HEK293 (cell line): Measurements from ENCODE around the gene GPX8.

Experiments used
- GFI1B ChIP-seq: fragments of 450-650 bp; formaldehyde crosslinking; IDR thresholded peaks from 2 replicates; pipeline ENCODE4 v1.5.1; 2016; ENCODE audit warnings: missing biosample characterization, missing genetic modification characterization
- GLIS1 ChIP-seq: fragments of 450-650 bp; formaldehyde crosslinking; IDR thresholded peaks from 2 replicates; pipeline ENCODE4 v1.5.1; 2016; ENCODE audit warnings: missing biosample characterization, missing genetic modification characterization
- GLIS2 ChIP-seq: fragments of 450-650 bp; formaldehyde crosslinking; IDR thresholded peaks from 2 replicates; pipeline ENCODE4 v1.5.1; 2016; ENCODE audit warnings: missing biosample characterization, missing genetic modification characterization
- KLF10 ChIP-seq: fragments of 450-650 bp; IDR thresholded peaks from 2 replicates; pipeline ENCODE4 v1.5.1; 2018; ENCODE audit warnings: missing biosample characterization, mild to moderate bottlenecking, missing genetic modification characterization
- KLF9 ChIP-seq: fragments of 450-650 bp; formaldehyde crosslinking; IDR thresholded peaks from 2 replicates; pipeline ENCODE4 v1.5.1; 2016; ENCODE audit warnings: missing biosample characterization, missing genetic modification characterization, low read depth
- MZF1 ChIP-seq: fragments of 450-650 bp; formaldehyde crosslinking; IDR thresholded peaks from 2 replicates; pipeline ENCODE4 v1.5.1; 2017; ENCODE audit warnings: missing biosample characterization, missing genetic modification characterization, borderline replicate concordance
- OVOL3 ChIP-seq: fragments of 450-650 bp; formaldehyde crosslinking; IDR thresholded peaks from 2 replicates; pipeline ENCODE4 v1.5.1; 2016; ENCODE audit warnings: missing biosample characterization, missing genetic modification characterization
- ZBTB7A ChIP-seq: fragments of 450-650 bp; formaldehyde crosslinking; IDR thresholded peaks from 2 replicates; pipeline ENCODE4 v1.5.1; 2016; ENCODE audit warnings: low read depth, missing biosample characterization, missing genetic modification characterization
- ZNF10 ChIP-seq: fragments of 450-650 bp; formaldehyde crosslinking; IDR thresholded peaks from 2 replicates; pipeline ENCODE4 v1.5.1; 2017; ENCODE audit warnings: missing biosample characterization, missing genetic modification characterization
- ZNF138 ChIP-seq: fragments of 450-650 bp; formaldehyde crosslinking; IDR thresholded peaks from 2 replicates; pipeline ENCODE4 v1.5.1; 2016; ENCODE audit warnings: missing biosample characterization, missing genetic modification characterization, borderline replicate concordance
- ZNF157 ChIP-seq: fragments of 450-650 bp; formaldehyde crosslinking; IDR thresholded peaks from 2 replicates; pipeline ENCODE4 v1.5.1; 2016; ENCODE audit warnings: missing biosample characterization, missing genetic modification characterization
- ZNF16 ChIP-seq: fragments of 450-650 bp; formaldehyde crosslinking; IDR thresholded peaks from 2 replicates; pipeline ENCODE4 v1.5.1; 2016; ENCODE audit warnings: low read depth, missing biosample characterization, missing genetic modification characterization
- ZNF184 ChIP-seq: fragments of 450-650 bp; IDR thresholded peaks from 2 replicates; pipeline ENCODE4 v1.5.1; 2018; ENCODE audit warnings: missing biosample characterization, mild to moderate bottlenecking, missing genetic modification characterization
- ZNF23 ChIP-seq: fragments of 450-650 bp; formaldehyde crosslinking; IDR thresholded peaks from 2 replicates; pipeline ENCODE4 v1.5.1; 2016; ENCODE audit warnings: missing biosample characterization, missing genetic modification characterization, borderline replicate concordance
- ZNF248 ChIP-seq: fragments of 450-650 bp; formaldehyde crosslinking; IDR thresholded peaks from 2 replicates; pipeline ENCODE4 v1.5.1; 2017; ENCODE audit warnings: missing biosample characterization, missing genetic modification characterization
- ZNF366 ChIP-seq: fragments of 450-650 bp; formaldehyde crosslinking; conservative IDR thresholded peaks from 2 replicates; pipeline ENCODE4 v1.5.1; 2016; ENCODE audit warnings: missing biosample characterization, missing genetic modification characterization
- ZNF404 ChIP-seq: fragments of 450-650 bp; formaldehyde crosslinking; IDR thresholded peaks from 2 replicates; pipeline ENCODE4 v1.5.1; 2017; ENCODE audit warnings: missing biosample characterization, missing genetic modification characterization
- ZNF521 ChIP-seq: fragments of 450-650 bp; formaldehyde crosslinking; IDR thresholded peaks from 2 replicates; pipeline ENCODE4 v1.5.1; 2017; ENCODE audit warnings: missing biosample characterization, mild to moderate bottlenecking, missing genetic modification characterization
- ZNF529 ChIP-seq: fragments of 450-650 bp; formaldehyde crosslinking; IDR thresholded peaks from 2 replicates; pipeline ENCODE4 v1.5.1; 2017; ENCODE audit warnings: missing genetic modification characterization, missing biosample characterization; ENCODE audit not compliant: insufficient replicate concordance
- ZNF629 ChIP-seq: fragments of 450-650 bp; formaldehyde crosslinking; IDR thresholded peaks from 2 replicates; pipeline ENCODE4 v1.5.1; 2017; ENCODE audit warnings: missing biosample characterization, missing genetic modification characterization
- ZNF660 ChIP-seq: fragments of 450-650 bp; IDR thresholded peaks from 2 replicates; pipeline ENCODE4 v1.5.1; 2018; ENCODE audit warnings: missing biosample characterization, mild to moderate bottlenecking, missing genetic modification characterization
- ZNF701 ChIP-seq: fragments of 450-650 bp; formaldehyde crosslinking; IDR thresholded peaks from 2 replicates; pipeline ENCODE4 v1.5.1; 2016; ENCODE audit warnings: missing biosample characterization, missing genetic modification characterization
- ZNF747 ChIP-seq: fragments of 450-650 bp; formaldehyde crosslinking; IDR thresholded peaks from 2 replicates; pipeline ENCODE4 v1.5.1; 2016; ENCODE audit warnings: missing biosample characterization, missing genetic modification characterization
- ZNF776 ChIP-seq: fragments of 450-650 bp; formaldehyde crosslinking; IDR thresholded peaks from 2 replicates; pipeline ENCODE4 v1.5.0; 2017; ENCODE audit warnings: missing biosample characterization, missing genetic modification characterization, borderline replicate concordance
- ZNF777 ChIP-seq: fragments of 450-650 bp; formaldehyde crosslinking; IDR thresholded peaks from 2 replicates; pipeline ENCODE4 v1.5.1; 2017; ENCODE audit warnings: missing biosample characterization, missing genetic modification characterization, borderline replicate concordance
- ZNF837 ChIP-seq: fragments of 450-650 bp; formaldehyde crosslinking; IDR thresholded peaks from 2 replicates; pipeline ENCODE4 v1.5.1; 2016; ENCODE audit warnings: missing biosample characterization, missing genetic modification characterization
- TF ChIP-seq, protein P1 (sequence below): fragments of 450-650 bp; formaldehyde crosslinking; IDR thresholded peaks from 2 replicates; pipeline ENCODE4 v1.5.1; 2017; ENCODE audit warnings: missing biosample characterization, missing genetic modification characterization
- TF ChIP-seq, protein P2 (sequence below): fragments of 450-650 bp; formaldehyde crosslinking; IDR thresholded peaks from 2 replicates; pipeline ENCODE4 v1.5.1; 2016; ENCODE audit warnings: missing biosample characterization, missing genetic modification characterization
- TF ChIP-seq, protein P3 (sequence below): fragments of 450-650 bp; formaldehyde crosslinking; IDR thresholded peaks from 2 replicates; pipeline ENCODE4 v1.5.1; 2016; ENCODE audit warnings: missing biosample characterization, missing genetic modification characterization
- TF ChIP-seq, protein P4 (sequence below): fragments of 450-650 bp; IDR thresholded peaks from 2 replicates; pipeline ENCODE4 v1.5.1; 2018; ENCODE audit warnings: missing biosample characterization, missing genetic modification characterization
- TF ChIP-seq, protein P5 (sequence below): fragments of 450-650 bp; formaldehyde crosslinking; IDR thresholded peaks from 2 replicates; pipeline ENCODE4 v1.5.1; 2016; ENCODE audit warnings: missing biosample characterization, missing genetic modification characterization, borderline replicate concordance

The GPX8 gene

DNA sequence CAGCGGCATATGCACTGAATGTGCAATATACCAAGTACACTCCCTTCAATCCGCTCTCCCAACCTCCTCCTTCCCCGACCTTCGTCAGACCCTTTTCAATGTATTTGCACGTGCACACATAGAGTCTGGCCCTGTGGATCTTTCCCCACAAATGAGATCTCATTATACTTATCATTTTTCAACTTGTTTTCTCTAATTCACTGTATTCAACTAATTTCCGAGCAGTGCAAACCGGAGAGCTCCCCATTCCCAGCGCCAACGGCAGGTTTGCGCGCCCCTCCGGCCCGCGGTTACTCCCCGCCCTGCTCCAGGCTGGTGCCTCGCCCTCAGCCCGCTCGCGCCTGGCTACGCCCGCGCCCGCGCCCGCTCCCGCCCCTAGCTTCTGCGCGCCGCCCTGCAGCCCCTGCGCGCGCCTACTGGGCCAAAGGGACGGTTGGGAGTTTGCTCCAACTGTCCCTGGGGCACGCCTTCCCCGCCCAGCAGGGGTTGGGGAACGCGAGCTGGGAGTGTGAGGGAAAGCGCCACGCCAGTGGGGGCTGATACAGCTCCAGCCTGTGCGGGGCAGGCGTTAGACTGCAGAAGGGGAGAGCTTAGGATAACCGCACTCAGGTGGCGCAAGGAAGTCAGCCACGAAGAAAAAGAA, 16.3 kb downstream of the GPX8 start (continued):
- TF ChIP-seq, protein P1, sequence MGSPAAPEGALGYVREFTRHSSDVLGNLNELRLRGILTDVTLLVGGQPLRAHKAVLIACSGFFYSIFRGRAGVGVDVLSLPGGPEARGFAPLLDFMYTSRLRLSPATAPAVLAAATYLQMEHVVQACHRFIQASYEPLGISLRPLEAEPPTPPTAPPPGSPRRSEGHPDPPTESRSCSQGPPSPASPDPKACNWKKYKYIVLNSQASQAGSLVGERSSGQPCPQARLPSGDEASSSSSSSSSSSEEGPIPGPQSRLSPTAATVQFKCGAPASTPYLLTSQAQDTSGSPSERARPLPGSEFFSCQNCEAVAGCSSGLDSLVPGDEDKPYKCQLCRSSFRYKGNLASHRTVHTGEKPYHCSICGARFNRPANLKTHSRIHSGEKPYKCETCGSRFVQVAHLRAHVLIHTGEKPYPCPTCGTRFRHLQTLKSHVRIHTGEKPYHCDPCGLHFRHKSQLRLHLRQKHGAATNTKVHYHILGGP (tag by site-specific recombination), result no peak
- TF ChIP-seq ZNF660 (tag by site-specific recombination), result peak; percentile 83
- 0 out of 2 replicates have a peak, but pooled peaks have one; percentile 8 for TF ChIP-seq ZBTB7A (tag by site-specific recombination)
- no peak for TF ChIP-seq ZNF701 (tag by site-specific recombination)
- TF ChIP-seq, protein P2, sequence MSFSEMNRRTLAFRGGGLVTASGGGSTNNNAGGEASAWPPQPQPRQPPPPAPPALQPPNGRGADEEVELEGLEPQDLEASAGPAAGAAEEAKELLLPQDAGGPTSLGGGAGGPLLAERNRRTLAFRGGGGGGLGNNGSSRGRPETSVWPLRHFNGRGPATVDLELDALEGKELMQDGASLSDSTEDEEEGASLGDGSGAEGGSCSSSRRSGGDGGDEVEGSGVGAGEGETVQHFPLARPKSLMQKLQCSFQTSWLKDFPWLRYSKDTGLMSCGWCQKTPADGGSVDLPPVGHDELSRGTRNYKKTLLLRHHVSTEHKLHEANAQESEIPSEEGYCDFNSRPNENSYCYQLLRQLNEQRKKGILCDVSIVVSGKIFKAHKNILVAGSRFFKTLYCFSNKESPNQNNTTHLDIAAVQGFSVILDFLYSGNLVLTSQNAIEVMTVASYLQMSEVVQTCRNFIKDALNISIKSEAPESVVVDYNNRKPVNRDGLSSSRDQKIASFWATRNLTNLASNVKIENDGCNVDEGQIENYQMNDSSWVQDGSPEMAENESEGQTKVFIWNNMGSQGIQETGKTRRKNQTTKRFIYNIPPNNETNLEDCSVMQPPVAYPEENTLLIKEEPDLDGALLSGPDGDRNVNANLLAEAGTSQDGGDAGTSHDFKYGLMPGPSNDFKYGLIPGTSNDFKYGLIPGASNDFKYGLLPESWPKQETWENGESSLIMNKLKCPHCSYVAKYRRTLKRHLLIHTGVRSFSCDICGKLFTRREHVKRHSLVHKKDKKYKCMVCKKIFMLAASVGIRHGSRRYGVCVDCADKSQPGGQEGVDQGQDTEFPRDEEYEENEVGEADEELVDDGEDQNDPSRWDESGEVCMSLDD (tag by site-specific recombination), result no peak
- no peak for TF ChIP-seq ZNF138
- no peak for TF ChIP-seq ZNF777 (tag by site-specific recombination)
- TF ChIP-seq, protein P3, sequence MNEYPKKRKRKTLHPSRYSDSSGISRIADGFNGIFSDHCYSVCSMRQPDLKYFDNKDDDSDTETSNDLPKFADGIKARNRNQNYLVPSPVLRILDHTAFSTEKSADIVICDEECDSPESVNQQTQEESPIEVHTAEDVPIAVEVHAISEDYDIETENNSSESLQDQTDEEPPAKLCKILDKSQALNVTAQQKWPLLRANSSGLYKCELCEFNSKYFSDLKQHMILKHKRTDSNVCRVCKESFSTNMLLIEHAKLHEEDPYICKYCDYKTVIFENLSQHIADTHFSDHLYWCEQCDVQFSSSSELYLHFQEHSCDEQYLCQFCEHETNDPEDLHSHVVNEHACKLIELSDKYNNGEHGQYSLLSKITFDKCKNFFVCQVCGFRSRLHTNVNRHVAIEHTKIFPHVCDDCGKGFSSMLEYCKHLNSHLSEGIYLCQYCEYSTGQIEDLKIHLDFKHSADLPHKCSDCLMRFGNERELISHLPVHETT (tag by site-specific recombination), result no peak
- no peak for TF ChIP-seq ZNF248
- TF ChIP-seq, protein P4, sequence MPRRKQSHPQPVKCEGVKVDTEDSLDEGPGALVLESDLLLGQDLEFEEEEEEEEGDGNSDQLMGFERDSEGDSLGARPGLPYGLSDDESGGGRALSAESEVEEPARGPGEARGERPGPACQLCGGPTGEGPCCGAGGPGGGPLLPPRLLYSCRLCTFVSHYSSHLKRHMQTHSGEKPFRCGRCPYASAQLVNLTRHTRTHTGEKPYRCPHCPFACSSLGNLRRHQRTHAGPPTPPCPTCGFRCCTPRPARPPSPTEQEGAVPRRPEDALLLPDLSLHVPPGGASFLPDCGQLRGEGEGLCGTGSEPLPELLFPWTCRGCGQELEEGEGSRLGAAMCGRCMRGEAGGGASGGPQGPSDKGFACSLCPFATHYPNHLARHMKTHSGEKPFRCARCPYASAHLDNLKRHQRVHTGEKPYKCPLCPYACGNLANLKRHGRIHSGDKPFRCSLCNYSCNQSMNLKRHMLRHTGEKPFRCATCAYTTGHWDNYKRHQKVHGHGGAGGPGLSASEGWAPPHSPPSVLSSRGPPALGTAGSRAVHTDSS, result no peak
- no peak for TF ChIP-seq ZNF521 (tag by site-specific recombination)
- TF ChIP-seq ZNF629, result 0 out of 2 replicates have a peak, but pooled peaks have one; percentile 46
- TF ChIP-seq ZNF184 (tag by site-specific recombination), result no peak
- TF ChIP-seq KLF9 (tag by site-specific recombination), result peak; percentile 90
- no peak for TF ChIP-seq ZNF157 (tag by site-specific recombination)
- no peak for TF ChIP-seq ZNF404 (tag by site-specific recombination)
- TF ChIP-seq GLIS2, result peak; percentile 79
- no peak for TF ChIP-seq ZNF366
- no peak; the same call in 1 of the 2 replicates for TF ChIP-seq ZNF10 (tag by site-specific recombination)
- TF ChIP-seq ZNF776 (tag by site-specific recombination), result no peak
- TF ChIP-seq OVOL3 (tag by site-specific recombination), result no peak
- no peak for TF ChIP-seq GFI1B (tag by site-specific recombination)
- TF ChIP-seq ZNF16, result no peak
- peak; percentile 82 for TF ChIP-seq GLIS1
- no peak for TF ChIP-seq ZNF747
- no peak for TF ChIP-seq ZNF23 (tag by site-specific recombination)
- TF ChIP-seq KLF10 (tag by site-specific recombination), result peak; percentile 72
- no peak for TF ChIP-seq ZNF837 (tag by site-specific recombination)
- peak; percentile 80 for TF ChIP-seq MZF1
- TF ChIP-seq ZNF529 (tag by site-specific recombination), result no peak
- TF ChIP-seq, protein P5, sequence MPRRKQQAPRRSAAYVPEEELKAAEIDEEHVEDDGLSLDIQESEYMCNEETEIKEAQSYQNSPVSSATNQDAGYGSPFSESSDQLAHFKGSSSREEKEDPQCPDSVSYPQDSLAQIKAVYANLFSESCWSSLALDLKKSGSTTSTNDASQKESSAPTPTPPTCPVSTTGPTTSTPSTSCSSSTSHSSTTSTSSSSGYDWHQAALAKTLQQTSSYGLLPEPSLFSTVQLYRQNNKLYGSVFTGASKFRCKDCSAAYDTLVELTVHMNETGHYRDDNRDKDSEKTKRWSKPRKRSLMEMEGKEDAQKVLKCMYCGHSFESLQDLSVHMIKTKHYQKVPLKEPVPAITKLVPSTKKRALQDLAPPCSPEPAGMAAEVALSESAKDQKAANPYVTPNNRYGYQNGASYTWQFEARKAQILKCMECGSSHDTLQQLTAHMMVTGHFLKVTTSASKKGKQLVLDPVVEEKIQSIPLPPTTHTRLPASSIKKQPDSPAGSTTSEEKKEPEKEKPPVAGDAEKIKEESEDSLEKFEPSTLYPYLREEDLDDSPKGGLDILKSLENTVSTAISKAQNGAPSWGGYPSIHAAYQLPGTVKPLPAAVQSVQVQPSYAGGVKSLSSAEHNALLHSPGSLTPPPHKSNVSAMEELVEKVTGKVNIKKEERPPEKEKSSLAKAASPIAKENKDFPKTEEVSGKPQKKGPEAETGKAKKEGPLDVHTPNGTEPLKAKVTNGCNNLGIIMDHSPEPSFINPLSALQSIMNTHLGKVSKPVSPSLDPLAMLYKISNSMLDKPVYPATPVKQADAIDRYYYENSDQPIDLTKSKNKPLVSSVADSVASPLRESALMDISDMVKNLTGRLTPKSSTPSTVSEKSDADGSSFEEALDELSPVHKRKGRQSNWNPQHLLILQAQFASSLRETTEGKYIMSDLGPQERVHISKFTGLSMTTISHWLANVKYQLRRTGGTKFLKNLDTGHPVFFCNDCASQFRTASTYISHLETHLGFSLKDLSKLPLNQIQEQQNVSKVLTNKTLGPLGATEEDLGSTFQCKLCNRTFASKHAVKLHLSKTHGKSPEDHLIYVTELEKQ (tag by site-specific recombination), result no peak
